ENCODE measurements around the gene TAL2. TPM values are rescaled to one million over a fixed set of nuclear protein-coding genes. Genes with fewer than 3 reads are reported as not detected.

Gene TAL2
- total RNA-seq: not detected

DNA sequence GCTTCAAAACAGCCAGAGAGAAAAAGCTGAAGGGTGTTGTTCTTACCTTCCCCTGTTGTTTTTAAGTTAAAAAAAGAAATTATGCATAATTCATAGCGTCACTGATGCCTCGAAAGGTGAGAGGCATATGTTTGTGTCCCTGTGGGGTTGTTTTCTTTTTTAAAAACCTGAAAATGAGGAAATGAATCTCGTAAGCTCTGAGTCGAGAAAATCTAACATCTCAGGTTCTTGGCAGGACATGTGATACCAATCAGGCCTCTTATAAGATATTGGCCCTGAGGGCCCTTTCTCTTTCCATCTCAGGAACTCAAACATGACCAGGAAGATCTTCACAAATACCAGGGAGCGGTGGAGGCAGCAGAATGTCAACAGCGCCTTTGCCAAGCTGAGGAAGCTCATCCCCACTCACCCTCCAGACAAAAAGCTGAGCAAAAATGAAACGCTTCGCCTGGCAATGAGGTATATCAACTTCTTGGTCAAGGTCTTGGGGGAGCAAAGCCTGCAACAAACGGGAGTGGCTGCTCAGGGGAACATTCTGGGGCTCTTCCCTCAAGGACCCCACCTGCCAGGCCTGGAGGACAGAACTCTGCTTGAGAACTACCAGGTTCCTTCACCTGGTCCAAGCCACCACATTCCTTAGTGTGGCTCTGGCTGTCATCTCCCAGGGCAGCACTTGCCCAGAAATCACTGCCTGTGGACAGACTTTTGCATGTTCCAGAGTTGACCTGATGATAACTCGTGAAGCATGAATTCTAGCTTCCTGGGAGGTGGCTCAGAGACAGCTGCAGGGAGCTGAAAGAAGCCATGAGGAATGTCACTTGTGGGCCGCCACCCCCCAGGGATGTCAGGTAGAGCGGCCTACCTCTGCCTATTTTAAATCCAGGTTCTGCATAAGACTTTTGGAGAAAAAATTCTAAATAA is at the start of gene TAL2:
Gene TAL2 (plus strand): TSS at position 274 of the 921 bp plus-strand sequence. CDS start 40 bp downstream, at position 314.
- Mint-ChIP-seq H3K36me3 (ENCODE audit: low read depth) (no peaks in the 10 kb centered on the region), H3K9me3 (no peaks in the 10 kb centered on the region), H3K4me3 (no peak within 1 kb of the TSS), H3K27ac (no peak within 1 kb of the TSS), H3K27me3 (peaks cover 13% of the 10 kb centered on the region), H3K4me1 (no peaks in the 10 kb centered on the region)
- ATAC-seq (replicated peaks): no peak

- H3K27ac Mint-ChIP-seq: no peak overlapping the region
- ATAC-seq (replicated peaks): no peak
- H3K4me3 Mint-ChIP-seq: no peak overlapping the region
- H3K27me3 Mint-ChIP-seq: no peaks in the 10 kb centered on the region
- H3K9me3 Mint-ChIP-seq: no peaks in the 10 kb centered on the region
- H3K36me3 Mint-ChIP-seq (ENCODE audit: low read depth): peaks cover 27% of the 10 kb centered on the region
- no peaks in the 10 kb centered on the region for H3K4me1 Mint-ChIP-seq
These were observed 41.3 kb upstream of the TAL2 start for GRCh38 chr9:105621001-105621400.

GRCh38 chr9:105625088-105625487 is 37.2 kb upstream of the TAL2 start:
- Mint-ChIP-seq H3K4me3 (no peak overlapping the region), H3K36me3 (ENCODE audit: low read depth) (peaks cover 55% of the 10 kb centered on the region), H3K27me3 (no peaks in the 10 kb centered on the region), H3K27ac (no peak overlapping the region), H3K9me3 (no peaks in the 10 kb centered on the region), H3K4me1 (no peaks in the 10 kb centered on the region)
- ATAC-seq (replicated peaks): no peak

DNA sequence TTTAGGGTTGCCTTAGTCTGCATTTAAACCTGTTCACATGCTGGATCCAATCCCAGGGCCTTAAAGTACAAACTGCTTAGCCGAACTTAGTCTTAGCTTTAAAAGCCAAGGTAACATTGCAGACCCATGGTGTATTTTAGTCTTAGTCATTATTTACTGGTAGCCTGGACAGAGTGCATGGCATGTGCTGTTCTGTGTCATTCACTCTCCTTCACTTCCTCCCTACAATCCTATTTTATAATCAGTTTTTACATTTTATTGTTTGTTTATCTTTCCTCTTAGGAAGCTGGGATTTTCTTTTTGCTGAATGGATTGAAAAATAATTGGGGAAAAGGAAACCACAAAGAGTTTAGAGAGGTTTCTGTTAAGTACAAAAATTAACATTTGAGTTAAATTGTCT is 29.4 kb upstream of the TAL2 start:
- no peaks in the 10 kb centered on the region for H3K27me3 Mint-ChIP-seq
- H3K36me3 Mint-ChIP-seq (ENCODE audit: low read depth): peaks cover 32% of the 10 kb centered on the region
- H3K4me3 Mint-ChIP-seq: no peak overlapping the region
- H3K4me1 Mint-ChIP-seq: no peaks in the 10 kb centered on the region
- no peaks in the 10 kb centered on the region for H3K9me3 Mint-ChIP-seq
- no peak for ATAC-seq (replicated peaks)
- no peak overlapping the region for H3K27ac Mint-ChIP-seq

- Mint-ChIP-seq H3K4me1 (no peaks in the 10 kb centered on the region), H3K36me3 (ENCODE audit: low read depth) (peaks cover 26% of the 10 kb centered on the region), H3K27me3 (no peaks in the 10 kb centered on the region), H3K27ac (no peak overlapping the region), H3K4me3 (no peak overlapping the region), H3K9me3 (no peaks in the 10 kb centered on the region)
- ATAC-seq (replicated peaks): no peak
These were observed 28.8 kb upstream of the TAL2 start for GRCh38 chr9:105633411-105633810.

GRCh38 chr9:105636331-105636730 is 25.9 kb upstream of the TAL2 start:
- Mint-ChIP-seq H3K4me3 (no peak overlapping the region), H3K36me3 (ENCODE audit: low read depth) (peaks cover 23% of the 10 kb centered on the region), H3K4me1 (no peaks in the 10 kb centered on the region), H3K27me3 (no peaks in the 10 kb centered on the region), H3K27ac (no peak overlapping the region), H3K9me3 (no peaks in the 10 kb centered on the region)
- ATAC-seq (replicated peaks): no peak

DNA sequence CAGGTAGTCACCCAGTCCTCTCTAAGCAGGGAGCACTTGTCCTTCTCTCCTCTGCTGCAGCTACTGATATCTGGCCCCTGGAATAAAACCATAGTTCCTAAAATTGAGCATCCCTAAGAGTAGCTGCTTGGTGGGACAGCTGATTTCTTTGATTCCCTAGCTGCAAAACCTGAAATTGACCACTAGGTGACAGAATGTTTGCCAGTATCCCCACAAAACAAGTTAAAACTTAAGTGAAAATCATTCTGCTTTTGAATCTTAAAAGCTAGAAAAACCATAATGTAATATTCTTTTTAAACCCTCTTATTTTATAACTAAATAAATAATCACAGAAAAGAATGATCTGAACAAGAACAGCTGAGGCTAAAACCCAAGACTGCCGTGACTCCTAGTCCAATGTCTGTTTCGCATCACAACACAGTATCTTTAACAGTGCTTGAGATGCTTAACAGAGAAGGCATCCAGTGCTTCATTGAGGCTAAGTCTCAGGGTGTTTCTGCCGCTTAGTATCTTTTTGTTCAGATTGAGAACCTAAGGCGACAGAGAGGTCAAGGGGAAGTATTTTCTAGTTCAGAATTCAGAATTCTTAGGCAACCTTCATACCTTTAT is 24.4 kb upstream of the TAL2 start:
- Mint-ChIP-seq H3K27me3 (no peaks in the 10 kb centered on the region), H3K4me1 (no peaks in the 10 kb centered on the region), H3K27ac (no peak overlapping the region), H3K4me3 (no peak overlapping the region), H3K36me3 (ENCODE audit: low read depth) (peaks cover 23% of the 10 kb centered on the region), H3K9me3 (no peaks in the 10 kb centered on the region)
- ATAC-seq (replicated peaks): no peak

DNA sequence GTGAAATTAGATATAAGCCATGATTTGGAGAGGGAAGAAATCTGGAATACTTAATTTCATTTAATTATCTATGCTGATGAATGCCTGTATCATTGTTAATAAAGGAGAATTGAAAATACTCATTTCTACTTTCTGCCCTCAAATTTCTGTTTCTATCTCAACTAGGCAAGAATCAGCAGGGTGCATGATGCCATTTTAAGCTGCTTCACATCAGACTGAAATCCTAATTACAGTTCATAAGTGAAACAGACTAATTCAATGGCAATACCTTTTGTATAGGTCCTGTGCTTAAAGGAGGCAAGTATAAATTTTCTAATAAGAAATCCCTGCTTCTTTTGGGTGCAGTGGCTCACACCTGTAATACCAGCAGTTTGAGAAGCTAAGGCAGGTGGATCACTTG is 22.3 kb upstream of the TAL2 start:
- Mint-ChIP-seq H3K36me3 (ENCODE audit: low read depth) (peaks cover 23% of the 10 kb centered on the region), H3K4me3 (no peak overlapping the region), H3K27ac (no peak overlapping the region), H3K9me3 (no peaks in the 10 kb centered on the region), H3K4me1 (no peaks in the 10 kb centered on the region), H3K27me3 (no peaks in the 10 kb centered on the region)
- ATAC-seq (replicated peaks): no peak

DNA sequence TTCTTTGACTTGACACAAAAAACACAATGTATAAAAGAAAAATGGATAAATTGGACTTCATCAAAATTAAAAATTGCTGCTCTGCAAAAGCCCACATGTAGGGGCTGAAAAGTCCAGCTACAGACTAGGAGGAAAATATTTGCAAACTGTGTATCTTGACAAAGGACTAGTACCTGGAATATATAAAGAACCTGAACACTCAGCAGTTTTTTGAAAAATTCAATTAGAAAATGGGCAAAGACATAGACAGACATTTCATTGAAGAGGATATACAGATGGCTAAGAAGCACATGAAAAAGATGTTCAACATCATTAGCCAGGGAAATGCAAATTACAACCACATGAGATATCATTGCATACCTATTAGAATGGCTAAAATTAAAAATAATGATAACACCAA is 18.5 kb upstream of the TAL2 start:
- H3K4me3 Mint-ChIP-seq: no peak overlapping the region
- H3K9me3 Mint-ChIP-seq: no peaks in the 10 kb centered on the region
- H3K27ac Mint-ChIP-seq: no peak overlapping the region
- H3K4me1 Mint-ChIP-seq: no peaks in the 10 kb centered on the region
- peaks cover 10% of the 10 kb centered on the region for H3K36me3 Mint-ChIP-seq (ENCODE audit: low read depth)
- no peak for ATAC-seq (replicated peaks)
- H3K27me3 Mint-ChIP-seq: no peaks in the 10 kb centered on the region

DNA sequence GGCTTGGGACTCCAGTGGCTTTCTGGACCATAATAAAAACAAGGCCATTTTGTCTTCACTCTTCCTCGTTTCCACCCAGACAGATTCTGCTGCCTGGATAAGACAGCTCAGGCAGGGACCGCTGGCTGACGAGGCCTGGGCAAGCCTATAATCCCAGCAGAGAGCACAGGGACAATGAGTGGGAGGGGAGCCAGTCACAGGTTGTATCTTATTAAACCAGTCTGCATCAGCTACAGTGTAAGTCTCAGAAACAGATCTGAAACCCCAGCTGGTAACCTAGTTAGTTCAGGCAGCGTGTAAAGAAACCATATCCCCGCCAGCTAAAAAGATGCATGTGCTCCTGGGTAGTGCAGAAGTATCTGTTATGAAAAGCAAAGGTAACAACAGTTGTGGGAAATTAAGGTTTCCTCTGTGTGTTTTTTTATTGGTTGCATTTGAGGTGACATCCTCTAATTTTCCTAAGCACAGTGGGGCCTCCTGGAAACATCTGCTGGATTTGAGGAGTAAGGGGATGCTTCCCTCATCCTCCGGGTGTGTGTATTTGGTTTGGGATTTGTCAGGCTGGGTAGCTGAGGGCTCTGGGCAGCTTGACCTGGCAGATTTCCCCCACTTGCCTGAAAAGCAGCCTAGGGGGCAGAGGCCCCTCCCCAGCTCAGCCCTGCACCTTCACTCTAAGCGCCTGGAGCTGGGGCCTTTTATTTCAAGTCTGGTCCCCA is 15.2 kb upstream of the TAL2 start:
- no peak for ATAC-seq (replicated peaks)
- no peaks in the 10 kb centered on the region for H3K9me3 Mint-ChIP-seq
- no peaks in the 10 kb centered on the region for H3K36me3 Mint-ChIP-seq (ENCODE audit: low read depth)
- H3K4me1 Mint-ChIP-seq: no peaks in the 10 kb centered on the region
- no peaks in the 10 kb centered on the region for H3K27me3 Mint-ChIP-seq
- no peak overlapping the region for H3K4me3 Mint-ChIP-seq
- H3K27ac Mint-ChIP-seq: no peak overlapping the region

GRCh38 chr9:105647595-105648349 is 14.5 kb upstream of the TAL2 start:
- ATAC-seq (replicated peaks): no peak
- H3K4me3 Mint-ChIP-seq: no peak overlapping the region
- no peaks in the 10 kb centered on the region for H3K9me3 Mint-ChIP-seq
- no peaks in the 10 kb centered on the region for H3K4me1 Mint-ChIP-seq
- no peaks in the 10 kb centered on the region for H3K36me3 Mint-ChIP-seq (ENCODE audit: low read depth)
- H3K27me3 Mint-ChIP-seq: no peaks in the 10 kb centered on the region
- H3K27ac Mint-ChIP-seq: no peak overlapping the region

- Mint-ChIP-seq H3K27me3 (peaks cover 10% of the 10 kb centered on the region), H3K36me3 (ENCODE audit: low read depth) (no peaks in the 10 kb centered on the region), H3K4me1 (no peaks in the 10 kb centered on the region), H3K27ac (no peak overlapping the region), H3K9me3 (no peaks in the 10 kb centered on the region), H3K4me3 (no peak overlapping the region)
- no peak for ATAC-seq (replicated peaks)
These were observed 10.5 kb upstream of the TAL2 start for GRCh38 chr9:105651806-105652205.

DNA sequence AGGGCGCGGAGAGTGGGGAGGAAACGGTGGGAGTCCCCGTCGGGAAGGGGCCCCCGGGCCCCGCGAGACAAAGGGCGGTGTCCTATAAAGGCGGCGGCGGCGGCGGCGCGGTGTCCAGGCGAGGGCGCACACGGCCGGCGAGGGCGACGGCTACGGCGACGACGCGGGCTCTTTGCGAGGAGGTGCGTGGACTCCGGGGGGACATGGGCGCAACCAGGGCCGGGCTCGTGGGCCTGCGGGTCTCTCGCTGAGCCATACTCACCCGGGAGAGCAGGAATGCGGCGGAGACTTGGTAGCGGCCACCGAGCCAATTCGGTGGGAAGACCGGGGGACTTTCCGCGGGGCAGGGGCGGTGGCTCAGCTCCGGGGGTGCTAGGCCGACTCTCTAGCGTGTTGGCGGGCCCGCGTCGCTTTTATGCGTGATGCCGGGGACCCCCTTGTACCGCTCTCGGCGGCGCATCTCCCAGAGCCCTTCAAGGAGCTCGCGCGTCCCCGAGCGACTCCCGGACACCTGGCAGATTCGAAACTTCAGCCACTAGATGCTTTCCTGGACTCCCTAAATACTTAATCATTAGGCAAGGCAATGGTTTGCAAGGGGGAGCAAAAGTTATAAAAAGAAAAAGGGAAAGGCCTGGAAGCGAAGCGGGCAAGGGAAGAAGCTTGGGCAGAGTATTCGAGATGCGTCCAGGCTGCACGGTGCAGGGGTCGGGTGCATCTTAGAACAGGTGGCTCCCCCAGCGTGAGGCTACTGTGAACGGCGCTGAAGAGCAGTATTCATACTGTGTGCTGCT is 5.9 kb upstream of the TAL2 start:
- Mint-ChIP-seq H3K27ac (no peak overlapping the region), H3K4me3 (peak overlapping the region; percentile 50), H3K9me3 (no peaks in the 10 kb centered on the region), H3K4me1 (no peaks in the 10 kb centered on the region), H3K36me3 (ENCODE audit: low read depth) (no peaks in the 10 kb centered on the region), H3K27me3 (peaks cover 27% of the 10 kb centered on the region)
- peak; percentile 51 for ATAC-seq (replicated peaks)

DNA sequence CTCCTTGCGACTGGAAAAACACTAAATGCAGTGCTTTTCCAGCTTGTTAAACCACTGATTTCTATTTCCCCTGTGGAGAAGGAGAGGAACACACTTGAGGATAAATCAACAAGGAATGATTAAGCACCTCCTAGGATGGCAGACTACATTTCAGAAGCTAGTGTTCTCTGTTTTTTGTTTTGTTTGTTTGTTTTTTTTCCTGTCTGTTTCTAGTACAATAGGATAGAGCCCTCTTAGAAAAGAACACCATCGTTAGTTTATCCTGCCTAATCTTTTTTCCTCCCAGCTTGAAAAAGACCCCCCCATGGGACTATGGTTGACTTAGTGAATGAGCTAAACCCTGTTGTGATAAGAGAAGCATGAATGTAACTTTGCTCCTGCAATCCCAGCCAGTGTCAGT is 3.9 kb upstream of the TAL2 start:
- H3K27ac Mint-ChIP-seq: no peak overlapping the region
- no peaks in the 10 kb centered on the region for H3K9me3 Mint-ChIP-seq
- H3K36me3 Mint-ChIP-seq (ENCODE audit: low read depth): no peaks in the 10 kb centered on the region
- peaks cover 27% of the 10 kb centered on the region for H3K27me3 Mint-ChIP-seq
- H3K4me1 Mint-ChIP-seq: no peaks in the 10 kb centered on the region
- ATAC-seq (replicated peaks): no peak
- H3K4me3 Mint-ChIP-seq: no peak overlapping the region
